ENCODE results near the gene MYCN. TPM values are rescaled to one million over a fixed set of nuclear protein-coding genes. Genes with fewer than 3 reads are reported as not detected.

MYCN gene
- polyA plus RNA-seq, 1 donor (not counting 4 experiments of a cell fraction or from before 2014, with no cell fraction given) = not detected

GRCh38 chr2:15990151-15991101 is 50.1 kb downstream of the MYCN start:
- no peak for FAIRE-seq
- no peak overlapping the region for H3K27ac ChIP-seq (ENCODE audit: control insufficient read depth, insufficient read depth, low read length)
- no peak overlapping the region for H3K4me2 ChIP-seq (ENCODE audit: control insufficient read depth, extremely low read depth, insufficient read depth, low read depth, low read length)
- H3K9ac ChIP-seq (ENCODE audit: control insufficient read depth, extremely low read depth, insufficient read depth, low read length) = no peak overlapping the region
- no peaks in the 10 kb centered on the region for H3K79me2 ChIP-seq (ENCODE audit: control insufficient read depth, insufficient read depth, low read length)
- H2AFZ ChIP-seq (ENCODE audit: control insufficient read depth, low read length) = no peak overlapping the region
- no peaks in the 10 kb centered on the region for H4K20me1 ChIP-seq (ENCODE audit: control insufficient read depth, extremely low read depth, insufficient read depth, low read length)
- TF ChIP-seq, protein P1, sequence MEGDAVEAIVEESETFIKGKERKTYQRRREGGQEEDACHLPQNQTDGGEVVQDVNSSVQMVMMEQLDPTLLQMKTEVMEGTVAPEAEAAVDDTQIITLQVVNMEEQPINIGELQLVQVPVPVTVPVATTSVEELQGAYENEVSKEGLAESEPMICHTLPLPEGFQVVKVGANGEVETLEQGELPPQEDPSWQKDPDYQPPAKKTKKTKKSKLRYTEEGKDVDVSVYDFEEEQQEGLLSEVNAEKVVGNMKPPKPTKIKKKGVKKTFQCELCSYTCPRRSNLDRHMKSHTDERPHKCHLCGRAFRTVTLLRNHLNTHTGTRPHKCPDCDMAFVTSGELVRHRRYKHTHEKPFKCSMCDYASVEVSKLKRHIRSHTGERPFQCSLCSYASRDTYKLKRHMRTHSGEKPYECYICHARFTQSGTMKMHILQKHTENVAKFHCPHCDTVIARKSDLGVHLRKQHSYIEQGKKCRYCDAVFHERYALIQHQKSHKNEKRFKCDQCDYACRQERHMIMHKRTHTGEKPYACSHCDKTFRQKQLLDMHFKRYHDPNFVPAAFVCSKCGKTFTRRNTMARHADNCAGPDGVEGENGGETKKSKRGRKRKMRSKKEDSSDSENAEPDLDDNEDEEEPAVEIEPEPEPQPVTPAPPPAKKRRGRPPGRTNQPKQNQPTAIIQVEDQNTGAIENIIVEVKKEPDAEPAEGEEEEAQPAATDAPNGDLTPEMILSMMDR (optimal IDR thresholded peaks at IDR 0.05 in 1 of 3, IDR thresholded peaks at IDR 0.05 in 1 of 3, conservative IDR thresholded peaks at IDR 0.05 in 1 of 3; ENCODE audit: extremely low read depth in 1 of 3, insufficient read depth in 2 of 3, low read length in 3 of 3) = no peak
- TF ChIP-seq EZH2 (IDR thresholded peaks at IDR 0.05; ENCODE audit: low read length) = no peak
- no peak for DNase-seq (ENCODE audit: low read depth, low spot score)
- no peaks in the 10 kb centered on the region for H3K9me1 ChIP-seq (ENCODE audit: control insufficient read depth, extremely low read depth, insufficient read depth, low read length)
- no peaks in the 10 kb centered on the region for H3K9me3 ChIP-seq (ENCODE audit: control insufficient read depth, low read depth, low read length)
- no peak overlapping the region for H3K4me3 ChIP-seq (ENCODE audit: control insufficient read depth in 2 of 3, extremely low read depth in 1 of 3, insufficient read depth in 2 of 3, low read depth in 1 of 3, low read length in 3 of 3)
- dilution Hi-C loops (cut with MboI; ENCODE audit: extremely low pct_ligation_motif_present, low sequenced_read_pairs) = no loop called here
- no peaks in the 10 kb centered on the region for H3K4me1 ChIP-seq (ENCODE audit: control insufficient read depth, extremely low read depth, insufficient read depth, low read length)
- no peaks in the 10 kb centered on the region for H3K27me3 ChIP-seq (ENCODE audit: control insufficient read depth, extremely low read depth, insufficient read depth, low read length)
- no peaks in the 10 kb centered on the region for H3K36me3 ChIP-seq (ENCODE audit: control insufficient read depth in 2 of 2, extremely low read depth in 1 of 2, insufficient read depth in 2 of 2, low read length in 2 of 2)

- DNase-seq (ENCODE audit: low read depth, low spot score) (no peak), FAIRE-seq (no peak)
- H3K79me2 ChIP-seq (ENCODE audit: control insufficient read depth, insufficient read depth, low read length) = no peaks in the 10 kb centered on the region
- no peaks in the 10 kb centered on the region for H3K36me3 ChIP-seq (ENCODE audit: control insufficient read depth in 2 of 2, extremely low read depth in 1 of 2, insufficient read depth in 2 of 2, low read length in 2 of 2)
- H3K27me3 ChIP-seq (ENCODE audit: control insufficient read depth, extremely low read depth, insufficient read depth, low read length) = no peaks in the 10 kb centered on the region
- H3K4me1 ChIP-seq (ENCODE audit: control insufficient read depth, extremely low read depth, insufficient read depth, low read length) = no peaks in the 10 kb centered on the region
- TF ChIP-seq, protein P1 (optimal IDR thresholded peaks at IDR 0.05 in 1 of 3, IDR thresholded peaks at IDR 0.05 in 1 of 3, conservative IDR thresholded peaks at IDR 0.05 in 1 of 3; ENCODE audit: extremely low read depth in 1 of 3, insufficient read depth in 2 of 3, low read length in 3 of 3) = no peak
- TF ChIP-seq EZH2 (IDR thresholded peaks at IDR 0.05; ENCODE audit: low read length) = no peak
- dilution Hi-C loops (cut with MboI; ENCODE audit: extremely low pct_ligation_motif_present, low sequenced_read_pairs) = no loop called here
- no peaks in the 10 kb centered on the region for H4K20me1 ChIP-seq (ENCODE audit: control insufficient read depth, extremely low read depth, insufficient read depth, low read length)
- no peak overlapping the region for H2AFZ ChIP-seq (ENCODE audit: control insufficient read depth, low read length)
- no peak overlapping the region for H3K9ac ChIP-seq (ENCODE audit: control insufficient read depth, extremely low read depth, insufficient read depth, low read length)
- H3K9me3 ChIP-seq (ENCODE audit: control insufficient read depth, low read depth, low read length) = no peaks in the 10 kb centered on the region
- H3K4me3 ChIP-seq (ENCODE audit: control insufficient read depth in 2 of 3, extremely low read depth in 1 of 3, insufficient read depth in 2 of 3, low read depth in 1 of 3, low read length in 3 of 3) = no peak overlapping the region
- no peaks in the 10 kb centered on the region for H3K9me1 ChIP-seq (ENCODE audit: control insufficient read depth, extremely low read depth, insufficient read depth, low read length)
- H3K27ac ChIP-seq (ENCODE audit: control insufficient read depth, insufficient read depth, low read length) = no peak overlapping the region
- H3K4me2 ChIP-seq (ENCODE audit: control insufficient read depth, extremely low read depth, insufficient read depth, low read depth, low read length) = no peak overlapping the region
Observed at GRCh38 chr2:15991231-15991630, 50.9 kb downstream of the MYCN start.

All from keratinocyte (primary cell).